Central memory CD8-positive, alpha-beta T cell (primary cell): Measurements from ENCODE around the gene RNU6-1.

Experiments used
- ATAC-seq: fragments of 150-1000 bp; cut with Tn5 transposase; replicated peaks from 2 replicates; pipeline ENCODE4 v1.10.0; 2022; ENCODE audit warnings: mild to moderate bottlenecking, moderate FRiP score, moderate number of reproducible peaks; ENCODE audit not compliant: poor library complexity, severe bottlenecking; ENCODE audit errors: extremely low read depth
- DNase-seq, 2 donors: peaks; one replicate each; pipeline ENCODE4 v3.0.0; 2021; ENCODE audit warnings: low spot score in 2 of 2
- H3K27ac Mint-ChIP-seq: one replicate; pipeline ENCODE4 v1.8.0; 2022; ENCODE audit warnings: low read depth, mild to moderate bottlenecking, moderate library complexity, mixed read lengths
- H3K27me3 Mint-ChIP-seq: one replicate; pipeline ENCODE4 v1.8.0; 2022; ENCODE audit warnings: mixed read lengths
- H3K36me3 Mint-ChIP-seq: one replicate; pipeline ENCODE4 v1.8.0; 2022; ENCODE audit warnings: mild to moderate bottlenecking, moderate library complexity, mixed read lengths; ENCODE audit not compliant: insufficient read depth
- H3K4me1 Mint-ChIP-seq: one replicate; pipeline ENCODE4 v1.8.0; 2022; ENCODE audit warnings: mixed read lengths
- H3K4me3 Mint-ChIP-seq: one replicate; pipeline ENCODE4 v1.8.0; 2022; ENCODE audit warnings: mild to moderate bottlenecking, moderate library complexity, mixed read lengths
- H3K9me3 Mint-ChIP-seq: one replicate; pipeline ENCODE4 v1.8.0; 2022; ENCODE audit warnings: mixed read lengths

The RNU6-1 gene

GRCh38 chr15:67820122-67820991 is 19.5 kb downstream of the RNU6-1 start:
- Mint-ChIP-seq H3K36me3 (peaks cover 7% of the 10 kb centered on the region), H3K9me3 (no peaks in the 10 kb centered on the region), H3K27ac (no peak overlapping the region), H3K27me3 (peaks cover 86% of the 10 kb centered on the region), H3K4me3 (peak overlapping the region; percentile 7), H3K4me1 (peaks cover 40% of the 10 kb centered on the region)
- ATAC-seq (no peak), DNase-seq (no peak)

- ATAC-seq (no peak), DNase-seq (no peak)
- no peaks in the 10 kb centered on the region for H3K9me3 Mint-ChIP-seq
- peaks cover 40% of the 10 kb centered on the region for H3K4me1 Mint-ChIP-seq
- no peak overlapping the region for H3K4me3 Mint-ChIP-seq
- peaks cover 5% of the 10 kb centered on the region for H3K36me3 Mint-ChIP-seq
- no peak overlapping the region for H3K27ac Mint-ChIP-seq
- H3K27me3 Mint-ChIP-seq, result peaks cover 82% of the 10 kb centered on the region
These were observed 20.2 kb downstream of the RNU6-1 start for GRCh38 chr15:67819636-67820035.

GRCh38 chr15:67818464-67818863 is 21.4 kb downstream of the RNU6-1 start:
- ATAC-seq, result no peak
- Mint-ChIP-seq H3K4me1 (peaks cover 30% of the 10 kb centered on the region), H3K4me3 (no peak overlapping the region), H3K27me3 (peaks cover 70% of the 10 kb centered on the region), H3K36me3 (peaks cover 5% of the 10 kb centered on the region), H3K9me3 (no peaks in the 10 kb centered on the region), H3K27ac (no peak overlapping the region)
- DNase-seq, result no peak

GRCh38 chr15:67816668-67817067 is 23.2 kb downstream of the RNU6-1 start:
- no peak for DNase-seq
- no peaks in the 10 kb centered on the region for H3K9me3 Mint-ChIP-seq
- peaks cover 5% of the 10 kb centered on the region for H3K36me3 Mint-ChIP-seq
- H3K4me3 Mint-ChIP-seq, result no peak overlapping the region
- no peak overlapping the region for H3K27ac Mint-ChIP-seq
- no peak for ATAC-seq
- peaks cover 54% of the 10 kb centered on the region for H3K27me3 Mint-ChIP-seq
- H3K4me1 Mint-ChIP-seq, result peaks cover 16% of the 10 kb centered on the region

- Mint-ChIP-seq H3K9me3 (no peaks in the 10 kb centered on the region), H3K27ac (no peak overlapping the region), H3K4me1 (peaks cover under 1% of the 10 kb centered on the region), H3K27me3 (peaks cover 38% of the 10 kb centered on the region), H3K4me3 (no peak overlapping the region), H3K36me3 (peaks cover 5% of the 10 kb centered on the region)
- no peak for DNase-seq
- no peak for ATAC-seq
These were observed 24.7 kb downstream of the RNU6-1 start for GRCh38 chr15:67815036-67815592.

- no peak for DNase-seq
- Mint-ChIP-seq H3K36me3 (peaks cover 3% of the 10 kb centered on the region), H3K27me3 (peaks cover 19% of the 10 kb centered on the region), H3K4me1 (no peaks in the 10 kb centered on the region), H3K4me3 (no peak overlapping the region), H3K9me3 (no peaks in the 10 kb centered on the region), H3K27ac (no peak overlapping the region)
- no peak for ATAC-seq
These were observed 26.7 kb downstream of the RNU6-1 start for GRCh38 chr15:67813104-67813634.

- Mint-ChIP-seq H3K27me3 (peaks cover 12% of the 10 kb centered on the region), H3K9me3 (no peaks in the 10 kb centered on the region), H3K4me3 (no peak overlapping the region), H3K36me3 (peaks cover 2% of the 10 kb centered on the region), H3K27ac (no peak overlapping the region), H3K4me1 (no peaks in the 10 kb centered on the region)
- no peak for DNase-seq
- ATAC-seq, result no peak
These were observed 27.6 kb downstream of the RNU6-1 start for GRCh38 chr15:67812241-67812644.

GRCh38 chr15:67809866-67810265 is 30.0 kb downstream of the RNU6-1 start:
- Mint-ChIP-seq H3K9me3 (no peaks in the 10 kb centered on the region), H3K27ac (no peak overlapping the region), H3K4me1 (no peaks in the 10 kb centered on the region), H3K4me3 (no peak overlapping the region), H3K27me3 (no peaks in the 10 kb centered on the region), H3K36me3 (peaks cover 2% of the 10 kb centered on the region)
- DNase-seq (no peak), ATAC-seq (no peak)

GRCh38 chr15:67809441-67809840 is 30.4 kb downstream of the RNU6-1 start:
- no peak overlapping the region for H3K27ac Mint-ChIP-seq
- H3K4me3 Mint-ChIP-seq, result no peak overlapping the region
- DNase-seq, result no peak
- no peak for ATAC-seq
- H3K36me3 Mint-ChIP-seq, result peaks cover 2% of the 10 kb centered on the region
- no peaks in the 10 kb centered on the region for H3K27me3 Mint-ChIP-seq
- no peaks in the 10 kb centered on the region for H3K9me3 Mint-ChIP-seq
- no peaks in the 10 kb centered on the region for H3K4me1 Mint-ChIP-seq

- Mint-ChIP-seq H3K4me1 (no peaks in the 10 kb centered on the region), H3K27ac (peak overlapping the region; percentile 54), H3K9me3 (no peaks in the 10 kb centered on the region), H3K27me3 (no peaks in the 10 kb centered on the region), H3K4me3 (no peak overlapping the region), H3K36me3 (peaks cover 2% of the 10 kb centered on the region)
- DNase-seq, result no peak
- ATAC-seq, result no peak
These were observed 31.0 kb downstream of the RNU6-1 start for GRCh38 chr15:67808821-67809220.

GRCh38 chr15:67807836-67808235 is 32.0 kb downstream of the RNU6-1 start:
- H3K4me3 Mint-ChIP-seq, result no peak overlapping the region
- H3K9me3 Mint-ChIP-seq, result no peaks in the 10 kb centered on the region
- no peaks in the 10 kb centered on the region for H3K4me1 Mint-ChIP-seq
- DNase-seq (no peak), ATAC-seq (no peak)
- no peak overlapping the region for H3K27ac Mint-ChIP-seq
- no peaks in the 10 kb centered on the region for H3K27me3 Mint-ChIP-seq
- H3K36me3 Mint-ChIP-seq, result no peaks in the 10 kb centered on the region

GRCh38 chr15:67807141-67807540 is 32.7 kb downstream of the RNU6-1 start:
- DNase-seq, result no peak
- no peaks in the 10 kb centered on the region for H3K27me3 Mint-ChIP-seq
- ATAC-seq, result no peak
- H3K36me3 Mint-ChIP-seq, result peaks cover 1% of the 10 kb centered on the region
- no peaks in the 10 kb centered on the region for H3K4me1 Mint-ChIP-seq
- H3K27ac Mint-ChIP-seq, result no peak overlapping the region
- no peak overlapping the region for H3K4me3 Mint-ChIP-seq
- H3K9me3 Mint-ChIP-seq, result no peaks in the 10 kb centered on the region

- H3K36me3 Mint-ChIP-seq, result peaks cover 3% of the 10 kb centered on the region
- DNase-seq (no peak), ATAC-seq (no peak)
- H3K4me1 Mint-ChIP-seq, result no peaks in the 10 kb centered on the region
- no peaks in the 10 kb centered on the region for H3K27me3 Mint-ChIP-seq
- no peak overlapping the region for H3K27ac Mint-ChIP-seq
- H3K4me3 Mint-ChIP-seq, result no peak overlapping the region
- no peaks in the 10 kb centered on the region for H3K9me3 Mint-ChIP-seq
These were observed 33.3 kb downstream of the RNU6-1 start for GRCh38 chr15:67806536-67806935.
